ENCODE measurements around the gene GPX7. TPM values are rescaled to one million over a fixed set of nuclear protein-coding genes. Genes with fewer than 3 reads are reported as not detected.
"Not testable (repeated sequence)": the region's sequence is repeated elsewhere in the genome, so short reads cannot be mapped to it uniquely, and the experiment has no call there.

GPX7 gene
- polyA plus RNA-seq, 1 donor from 2014 or later, result 1.3 TPM

DNA sequence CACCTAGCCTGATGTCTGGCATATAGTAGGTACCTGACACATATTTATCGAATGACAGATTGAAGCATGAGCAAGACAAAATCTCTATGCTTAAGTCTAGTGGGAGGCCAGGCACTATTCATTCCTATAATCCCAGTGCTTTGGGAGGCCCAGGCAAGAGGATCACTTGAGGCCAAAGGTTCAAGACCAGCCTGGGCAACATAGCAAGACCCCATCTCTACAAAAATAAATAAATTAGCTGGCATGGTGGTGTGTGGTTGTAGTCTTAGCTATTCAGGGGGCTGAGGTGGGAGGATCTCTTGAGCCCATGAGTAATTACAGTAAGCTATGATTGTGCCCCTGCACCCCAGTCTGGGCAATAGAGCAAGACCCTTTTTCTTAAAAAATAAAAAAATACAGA lies 26.1 kb upstream of the GPX7 start:
- Histone ChIP-seq H3K36me3 (ENCODE audit: insufficient read depth, low read length) (no peaks in the 10 kb centered on the region), H3K9me2 (ENCODE audit: insufficient read depth, low read length) (no peaks in the 10 kb centered on the region), H3K79me2 (replicated peaks; ENCODE audit: insufficient read depth, low read length) (no peaks in the 10 kb centered on the region), H3K4me3 (ENCODE audit: low read length) (no peak overlapping the region), H4K20me1 (ENCODE audit: insufficient read depth) (no peaks in the 10 kb centered on the region), H2AFZ (ENCODE audit: low read depth, low read length) (no peak overlapping the region), H3K9me3 (ENCODE audit: low read length) (no peaks in the 10 kb centered on the region), H3K4me2 (ENCODE audit: low read length) (no peak overlapping the region), H3K9ac (ENCODE audit: low read length) (no peak overlapping the region), H3K27me3 (ENCODE audit: insufficient read depth, low read depth, low read length) (no peaks in the 10 kb centered on the region), H3K27ac (ENCODE audit: low read length) (no peak overlapping the region), H3F3A (ENCODE audit: insufficient read depth, low read length, poor library complexity, severe bottlenecking) (no peaks in the 10 kb centered on the region)
- TF ChIP-seq SMC3 (conservative IDR thresholded peaks at IDR 0.05; ENCODE audit: poor library complexity) (no peak), TAF1 (IDR thresholded peaks at IDR 0.05; ENCODE audit: low read depth) (no peak), EP300 (conservative IDR thresholded peaks at IDR 0.05; ENCODE audit: poor library complexity, severe bottlenecking) (no peak), CTCF (IDR thresholded peaks at IDR 0.05; ENCODE audit: poor library complexity, severe bottlenecking) (no peak), MXI1 (conservative IDR thresholded peaks at IDR 0.05; ENCODE audit: poor library complexity, severe bottlenecking) (no peak), POLR2AphosphoS5 (IDR thresholded peaks at IDR 0.05) (no peak), EZH2 (IDR thresholded peaks at IDR 0.05; ENCODE audit: borderline replicate concordance, insufficient read depth, low read length, poor library complexity, severe bottlenecking) (no peak), RAD21 (conservative IDR thresholded peaks at IDR 0.05) (no peak)
- TF ChIP-seq, protein P1, sequence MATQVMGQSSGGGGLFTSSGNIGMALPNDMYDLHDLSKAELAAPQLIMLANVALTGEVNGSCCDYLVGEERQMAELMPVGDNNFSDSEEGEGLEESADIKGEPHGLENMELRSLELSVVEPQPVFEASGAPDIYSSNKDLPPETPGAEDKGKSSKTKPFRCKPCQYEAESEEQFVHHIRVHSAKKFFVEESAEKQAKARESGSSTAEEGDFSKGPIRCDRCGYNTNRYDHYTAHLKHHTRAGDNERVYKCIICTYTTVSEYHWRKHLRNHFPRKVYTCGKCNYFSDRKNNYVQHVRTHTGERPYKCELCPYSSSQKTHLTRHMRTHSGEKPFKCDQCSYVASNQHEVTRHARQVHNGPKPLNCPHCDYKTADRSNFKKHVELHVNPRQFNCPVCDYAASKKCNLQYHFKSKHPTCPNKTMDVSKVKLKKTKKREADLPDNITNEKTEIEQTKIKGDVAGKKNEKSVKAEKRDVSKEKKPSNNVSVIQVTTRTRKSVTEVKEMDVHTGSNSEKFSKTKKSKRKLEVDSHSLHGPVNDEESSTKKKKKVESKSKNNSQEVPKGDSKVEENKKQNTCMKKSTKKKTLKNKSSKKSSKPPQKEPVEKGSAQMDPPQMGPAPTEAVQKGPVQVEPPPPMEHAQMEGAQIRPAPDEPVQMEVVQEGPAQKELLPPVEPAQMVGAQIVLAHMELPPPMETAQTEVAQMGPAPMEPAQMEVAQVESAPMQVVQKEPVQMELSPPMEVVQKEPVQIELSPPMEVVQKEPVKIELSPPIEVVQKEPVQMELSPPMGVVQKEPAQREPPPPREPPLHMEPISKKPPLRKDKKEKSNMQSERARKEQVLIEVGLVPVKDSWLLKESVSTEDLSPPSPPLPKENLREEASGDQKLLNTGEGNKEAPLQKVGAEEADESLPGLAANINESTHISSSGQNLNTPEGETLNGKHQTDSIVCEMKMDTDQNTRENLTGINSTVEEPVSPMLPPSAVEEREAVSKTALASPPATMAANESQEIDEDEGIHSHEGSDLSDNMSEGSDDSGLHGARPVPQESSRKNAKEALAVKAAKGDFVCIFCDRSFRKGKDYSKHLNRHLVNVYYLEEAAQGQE (IDR thresholded peaks at IDR 0.05; ENCODE audit: borderline replicate concordance), result no peak

DNA sequence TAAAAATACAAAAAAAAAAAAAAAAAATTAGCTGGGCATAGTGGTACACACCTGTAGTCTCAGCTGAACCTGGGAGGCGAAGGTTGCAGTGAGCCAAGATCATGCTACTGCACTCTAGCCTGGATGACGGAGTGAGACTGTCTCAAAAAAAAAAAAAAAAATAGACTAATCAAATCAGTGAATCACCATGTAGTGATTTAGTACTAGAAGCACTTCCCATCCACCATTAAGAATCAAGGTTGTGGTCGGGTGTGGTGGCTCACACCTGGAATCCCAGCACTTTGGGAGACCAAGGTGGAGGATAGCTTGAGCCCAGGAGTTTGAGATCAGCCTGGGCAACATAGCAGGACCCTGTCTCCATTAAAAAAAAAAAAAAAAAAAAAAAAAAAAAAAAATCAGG lies 24.1 kb upstream of the GPX7 start:
- H3K4me2 ChIP-seq (ENCODE audit: low read length); H3K27me3 ChIP-seq (ENCODE audit: insufficient read depth, low read depth, low read length); H3K9ac ChIP-seq (ENCODE audit: low read length); H4K20me1 ChIP-seq (ENCODE audit: insufficient read depth); H3K9me3 ChIP-seq (ENCODE audit: low read length); H3K9me2 ChIP-seq (ENCODE audit: insufficient read depth, low read length); H3K79me2 ChIP-seq (replicated peaks; ENCODE audit: insufficient read depth, low read length); H3F3A ChIP-seq (ENCODE audit: insufficient read depth, low read length, poor library complexity, severe bottlenecking); H2AFZ ChIP-seq (ENCODE audit: low read depth, low read length); H3K36me3 ChIP-seq (ENCODE audit: insufficient read depth, low read length); H3K4me3 ChIP-seq (ENCODE audit: low read length); H3K27ac ChIP-seq (ENCODE audit: low read length): not testable (repeated sequence)

DNA sequence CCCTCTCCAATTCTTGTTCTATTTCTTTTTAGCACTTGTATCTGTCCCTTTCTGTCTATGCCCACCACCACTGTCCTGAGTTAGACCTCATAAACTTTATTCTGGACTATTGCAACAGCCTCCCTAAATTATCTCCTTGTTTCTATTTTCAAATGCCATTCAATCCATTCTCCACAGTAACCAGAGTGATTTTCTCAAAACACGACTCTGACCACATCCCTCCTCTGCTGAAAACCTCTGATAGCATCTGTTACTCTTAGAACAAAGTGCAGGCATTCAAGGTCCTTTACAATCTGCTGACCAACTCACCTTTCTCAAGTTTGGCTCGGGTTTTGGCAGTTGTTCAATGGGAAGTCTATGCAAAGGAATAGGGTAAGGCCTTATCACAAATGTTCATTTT lies 22.8 kb upstream of the GPX7 start:
- Histone ChIP-seq H3K27ac (ENCODE audit: low read length) (no peak overlapping the region), H3F3A (ENCODE audit: insufficient read depth, low read length, poor library complexity, severe bottlenecking) (no peaks in the 10 kb centered on the region), H3K27me3 (ENCODE audit: insufficient read depth, low read depth, low read length) (no peaks in the 10 kb centered on the region), H3K9me3 (ENCODE audit: low read length) (no peaks in the 10 kb centered on the region), H3K79me2 (replicated peaks; ENCODE audit: insufficient read depth, low read length) (no peaks in the 10 kb centered on the region), H3K4me2 (ENCODE audit: low read length) (no peak overlapping the region), H3K4me3 (ENCODE audit: low read length) (no peak overlapping the region), H4K20me1 (ENCODE audit: insufficient read depth) (no peaks in the 10 kb centered on the region), H3K36me3 (ENCODE audit: insufficient read depth, low read length) (no peaks in the 10 kb centered on the region), H3K9ac (ENCODE audit: low read length) (no peak overlapping the region), H2AFZ (ENCODE audit: low read depth, low read length) (no peak overlapping the region), H3K9me2 (ENCODE audit: insufficient read depth, low read length) (no peaks in the 10 kb centered on the region)
- TF ChIP-seq EP300 (conservative IDR thresholded peaks at IDR 0.05; ENCODE audit: poor library complexity, severe bottlenecking) (no peak), MXI1 (conservative IDR thresholded peaks at IDR 0.05; ENCODE audit: poor library complexity, severe bottlenecking) (no peak), POLR2AphosphoS5 (IDR thresholded peaks at IDR 0.05) (no peak), CTCF (IDR thresholded peaks at IDR 0.05; ENCODE audit: poor library complexity, severe bottlenecking) (no peak), RAD21 (conservative IDR thresholded peaks at IDR 0.05) (no peak), TAF1 (IDR thresholded peaks at IDR 0.05; ENCODE audit: low read depth) (no peak), SMC3 (conservative IDR thresholded peaks at IDR 0.05; ENCODE audit: poor library complexity) (no peak), EZH2 (IDR thresholded peaks at IDR 0.05; ENCODE audit: borderline replicate concordance, insufficient read depth, low read length, poor library complexity, severe bottlenecking) (no peak)
- TF ChIP-seq, protein P1 (IDR thresholded peaks at IDR 0.05; ENCODE audit: borderline replicate concordance), result no peak

Measured in neural cell (in vitro differentiated cells).